ENCODE results near the gene ZNF333. TPM values are rescaled to one million over a fixed set of nuclear protein-coding genes. Genes with fewer than 3 reads are reported as not detected.

The ZNF333 gene
- polyA plus RNA-seq, 1 donor from 2014 or later, result 67.6 TPM

DNA sequence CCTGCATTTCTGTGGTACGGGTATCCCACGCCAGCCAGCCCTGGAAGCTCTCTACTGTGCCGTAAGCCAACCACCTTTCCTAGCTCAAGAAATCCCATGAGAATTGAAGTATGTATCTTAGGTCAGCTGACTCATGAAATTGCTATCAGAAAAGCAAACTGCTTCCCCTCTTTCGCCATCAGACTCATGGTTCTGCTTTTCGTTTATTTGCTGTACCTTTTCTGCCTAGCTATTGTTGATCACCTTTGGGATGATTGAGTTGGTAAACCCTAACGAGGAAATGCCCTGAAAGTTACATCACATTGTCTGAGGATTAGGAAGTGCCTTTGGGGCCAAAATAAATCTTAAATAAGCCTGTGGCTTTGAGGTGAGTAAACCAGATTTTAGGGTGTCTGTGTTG is 15.1 kb upstream of the ZNF333 start, which contains the start of gene ADGRE3:
Gene ADGRE3, minus strand, starts transcription at position 81 of the 400 bp plus-strand sequence. Its CDS starts 74 bp downstream, at position 7.
- Histone ChIP-seq H3K9me2 (ENCODE audit: insufficient read depth, low read length) (no peaks in the 10 kb centered on the region), H3K79me2 (replicated peaks; ENCODE audit: insufficient read depth, low read length) (no peaks in the 10 kb centered on the region), H4K20me1 (ENCODE audit: insufficient read depth) (no peaks in the 10 kb centered on the region), H3K27me3 (ENCODE audit: insufficient read depth, low read depth, low read length) (no peaks in the 10 kb centered on the region), H3K4me2 (ENCODE audit: low read length) (no peak within 1 kb of the TSS), H3K9ac (ENCODE audit: low read length) (no peak within 1 kb of the TSS), H3K4me3 (ENCODE audit: low read length) (no peak within 1 kb of the TSS), H3F3A (ENCODE audit: insufficient read depth, low read length, poor library complexity, severe bottlenecking) (no peaks in the 10 kb centered on the region), H3K9me3 (ENCODE audit: low read length) (no peaks in the 10 kb centered on the region), H3K27ac (ENCODE audit: low read length) (no peak within 1 kb of the TSS), H3K36me3 (ENCODE audit: insufficient read depth, low read length) (no peaks in the 10 kb centered on the region), H2AFZ (ENCODE audit: low read depth, low read length) (no peak within 1 kb of the TSS)
- no peak for TF ChIP-seq EZH2 (IDR thresholded peaks at IDR 0.05; ENCODE audit: borderline replicate concordance, insufficient read depth, low read length, poor library complexity, severe bottlenecking)
- TF ChIP-seq, protein P1, sequence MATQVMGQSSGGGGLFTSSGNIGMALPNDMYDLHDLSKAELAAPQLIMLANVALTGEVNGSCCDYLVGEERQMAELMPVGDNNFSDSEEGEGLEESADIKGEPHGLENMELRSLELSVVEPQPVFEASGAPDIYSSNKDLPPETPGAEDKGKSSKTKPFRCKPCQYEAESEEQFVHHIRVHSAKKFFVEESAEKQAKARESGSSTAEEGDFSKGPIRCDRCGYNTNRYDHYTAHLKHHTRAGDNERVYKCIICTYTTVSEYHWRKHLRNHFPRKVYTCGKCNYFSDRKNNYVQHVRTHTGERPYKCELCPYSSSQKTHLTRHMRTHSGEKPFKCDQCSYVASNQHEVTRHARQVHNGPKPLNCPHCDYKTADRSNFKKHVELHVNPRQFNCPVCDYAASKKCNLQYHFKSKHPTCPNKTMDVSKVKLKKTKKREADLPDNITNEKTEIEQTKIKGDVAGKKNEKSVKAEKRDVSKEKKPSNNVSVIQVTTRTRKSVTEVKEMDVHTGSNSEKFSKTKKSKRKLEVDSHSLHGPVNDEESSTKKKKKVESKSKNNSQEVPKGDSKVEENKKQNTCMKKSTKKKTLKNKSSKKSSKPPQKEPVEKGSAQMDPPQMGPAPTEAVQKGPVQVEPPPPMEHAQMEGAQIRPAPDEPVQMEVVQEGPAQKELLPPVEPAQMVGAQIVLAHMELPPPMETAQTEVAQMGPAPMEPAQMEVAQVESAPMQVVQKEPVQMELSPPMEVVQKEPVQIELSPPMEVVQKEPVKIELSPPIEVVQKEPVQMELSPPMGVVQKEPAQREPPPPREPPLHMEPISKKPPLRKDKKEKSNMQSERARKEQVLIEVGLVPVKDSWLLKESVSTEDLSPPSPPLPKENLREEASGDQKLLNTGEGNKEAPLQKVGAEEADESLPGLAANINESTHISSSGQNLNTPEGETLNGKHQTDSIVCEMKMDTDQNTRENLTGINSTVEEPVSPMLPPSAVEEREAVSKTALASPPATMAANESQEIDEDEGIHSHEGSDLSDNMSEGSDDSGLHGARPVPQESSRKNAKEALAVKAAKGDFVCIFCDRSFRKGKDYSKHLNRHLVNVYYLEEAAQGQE (IDR thresholded peaks at IDR 0.05; ENCODE audit: borderline replicate concordance), result no peak
- no peak for TF ChIP-seq RAD21 (conservative IDR thresholded peaks at IDR 0.05)
- TF ChIP-seq MXI1 (conservative IDR thresholded peaks at IDR 0.05; ENCODE audit: poor library complexity, severe bottlenecking), result no peak
- no peak for TF ChIP-seq SMC3 (conservative IDR thresholded peaks at IDR 0.05; ENCODE audit: poor library complexity)
- TF ChIP-seq, protein P2, sequence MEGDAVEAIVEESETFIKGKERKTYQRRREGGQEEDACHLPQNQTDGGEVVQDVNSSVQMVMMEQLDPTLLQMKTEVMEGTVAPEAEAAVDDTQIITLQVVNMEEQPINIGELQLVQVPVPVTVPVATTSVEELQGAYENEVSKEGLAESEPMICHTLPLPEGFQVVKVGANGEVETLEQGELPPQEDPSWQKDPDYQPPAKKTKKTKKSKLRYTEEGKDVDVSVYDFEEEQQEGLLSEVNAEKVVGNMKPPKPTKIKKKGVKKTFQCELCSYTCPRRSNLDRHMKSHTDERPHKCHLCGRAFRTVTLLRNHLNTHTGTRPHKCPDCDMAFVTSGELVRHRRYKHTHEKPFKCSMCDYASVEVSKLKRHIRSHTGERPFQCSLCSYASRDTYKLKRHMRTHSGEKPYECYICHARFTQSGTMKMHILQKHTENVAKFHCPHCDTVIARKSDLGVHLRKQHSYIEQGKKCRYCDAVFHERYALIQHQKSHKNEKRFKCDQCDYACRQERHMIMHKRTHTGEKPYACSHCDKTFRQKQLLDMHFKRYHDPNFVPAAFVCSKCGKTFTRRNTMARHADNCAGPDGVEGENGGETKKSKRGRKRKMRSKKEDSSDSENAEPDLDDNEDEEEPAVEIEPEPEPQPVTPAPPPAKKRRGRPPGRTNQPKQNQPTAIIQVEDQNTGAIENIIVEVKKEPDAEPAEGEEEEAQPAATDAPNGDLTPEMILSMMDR (IDR thresholded peaks at IDR 0.05; ENCODE audit: poor library complexity, severe bottlenecking), result no peak
- no peak for TF ChIP-seq TAF1 (IDR thresholded peaks at IDR 0.05; ENCODE audit: low read depth)
- no peak for TF ChIP-seq POLR2AphosphoS5 (IDR thresholded peaks at IDR 0.05)
- TF ChIP-seq EP300 (conservative IDR thresholded peaks at IDR 0.05; ENCODE audit: poor library complexity, severe bottlenecking), result no peak

DNA sequence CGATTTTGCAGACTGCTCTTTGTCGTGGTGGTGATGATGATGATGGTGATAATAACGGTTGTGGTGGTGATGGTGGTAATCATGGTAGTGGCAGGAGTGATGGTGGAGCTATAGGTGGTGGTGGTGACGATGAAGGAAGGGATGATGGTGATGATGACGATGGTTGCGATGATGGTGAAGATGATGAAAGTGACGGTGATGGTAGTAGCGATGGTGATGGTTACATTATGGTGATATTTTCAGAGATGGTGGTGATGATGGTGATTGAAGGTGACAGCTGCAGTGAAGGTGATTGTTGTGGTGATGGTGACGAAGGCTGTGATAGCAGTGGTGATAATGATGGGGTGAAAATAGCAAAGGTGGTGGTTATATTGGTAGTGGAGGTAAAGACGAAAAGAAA is 13.1 kb upstream of the ZNF333 start:
- H4K20me1 ChIP-seq (ENCODE audit: insufficient read depth), result no peaks in the 10 kb centered on the region
- no peak overlapping the region for H3K4me3 ChIP-seq (ENCODE audit: low read length)
- no peaks in the 10 kb centered on the region for H3K27me3 ChIP-seq (ENCODE audit: insufficient read depth, low read depth, low read length)
- H3K4me2 ChIP-seq (ENCODE audit: low read length), result no peak overlapping the region
- no peaks in the 10 kb centered on the region for H3K9me2 ChIP-seq (ENCODE audit: insufficient read depth, low read length)
- H3K79me2 ChIP-seq (replicated peaks; ENCODE audit: insufficient read depth, low read length), result no peaks in the 10 kb centered on the region
- TF ChIP-seq, protein P1 (IDR thresholded peaks at IDR 0.05; ENCODE audit: borderline replicate concordance), result no peak
- TF ChIP-seq RAD21 (conservative IDR thresholded peaks at IDR 0.05), result no peak
- TF ChIP-seq TAF1 (IDR thresholded peaks at IDR 0.05; ENCODE audit: low read depth), result no peak
- no peaks in the 10 kb centered on the region for H3K9me3 ChIP-seq (ENCODE audit: low read length)
- no peak overlapping the region for H3K27ac ChIP-seq (ENCODE audit: low read length)
- no peak overlapping the region for H2AFZ ChIP-seq (ENCODE audit: low read depth, low read length)
- no peaks in the 10 kb centered on the region for H3K36me3 ChIP-seq (ENCODE audit: insufficient read depth, low read length)
- no peak overlapping the region for H3K9ac ChIP-seq (ENCODE audit: low read length)
- H3F3A ChIP-seq (ENCODE audit: insufficient read depth, low read length, poor library complexity, severe bottlenecking), result no peaks in the 10 kb centered on the region

Measured in neural cell (in vitro differentiated cells).